ENCODE results near the gene ASB18. TPM values are rescaled to one million over a fixed set of nuclear protein-coding genes. Genes with fewer than 3 reads are reported as not detected.

Gene ASB18
- total and polyA plus RNA-seq, 2 donors (not counting 3 experiments of a cell fraction or from before 2014, with no cell fraction given): not detected

DNA sequence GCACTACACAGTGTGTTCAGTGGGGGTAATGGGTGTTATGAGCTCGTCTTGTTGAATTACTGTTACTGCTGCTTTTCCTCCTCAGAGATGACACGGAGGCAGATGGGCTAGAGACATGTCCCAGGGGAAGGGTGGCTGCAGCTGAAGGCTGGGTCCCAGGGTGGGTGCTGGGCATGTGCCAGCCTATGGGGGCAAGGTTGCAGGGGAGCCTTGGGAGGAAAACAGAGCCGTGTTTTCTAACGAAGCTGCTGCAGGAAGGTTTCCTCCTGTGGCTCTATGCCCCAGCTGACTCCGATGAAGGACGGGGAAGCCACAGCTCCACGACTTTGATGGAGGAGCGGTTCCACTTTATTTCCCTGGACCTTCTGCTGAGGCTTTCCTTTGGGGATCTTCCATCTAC is 42.4 kb downstream of the ASB18 start:
- Histone ChIP-seq H4K20me1 (replicated peaks; ENCODE audit: control insufficient read depth, extremely low read depth, insufficient read depth, low read length) (no peaks in the 10 kb centered on the region), H3K4me1 (ENCODE audit: control insufficient read depth, extremely low read depth, insufficient read depth, low read length) (no peaks in the 10 kb centered on the region), H2AFZ (ENCODE audit: low read depth, low read length) (no peak overlapping the region), H3K27me3 (ENCODE audit: control insufficient read depth in 2 of 2, insufficient read depth in 2 of 2, low read length in 2 of 2) (no peaks in the 10 kb centered on the region), H3K27ac (ENCODE audit: insufficient read depth, low read depth, low read length) (no peak overlapping the region), H3K4me2 (ENCODE audit: insufficient read depth, low read length) (no peak overlapping the region), H3K9me1 (replicated peaks; ENCODE audit: control insufficient read depth, extremely low read depth, insufficient read depth, low read length) (no peaks in the 10 kb centered on the region), H3K36me3 (ENCODE audit: control insufficient read depth in 2 of 2, extremely low read depth in 1 of 2, insufficient read depth in 2 of 2, low read length in 2 of 2) (no peaks in the 10 kb centered on the region), H3K4me3 (replicated peaks in 1 of 3; ENCODE audit: insufficient read depth in 1 of 3, low read depth in 1 of 3, low read length in 3 of 3) (no peak overlapping the region), H3K9ac (replicated peaks; ENCODE audit: extremely low read depth, insufficient read depth, low read length) (no peak overlapping the region), H3K79me2 (ENCODE audit: control insufficient read depth, insufficient read depth, low read length) (no peaks in the 10 kb centered on the region), H3K9me3 (replicated peaks; ENCODE audit: control insufficient read depth, insufficient read depth, low read length) (no peaks in the 10 kb centered on the region)
- TF ChIP-seq EZH2 (IDR thresholded peaks at IDR 0.05; ENCODE audit: borderline replicate concordance, low read depth, low read length, severe bottlenecking) (no peak), MYC (IDR thresholded peaks at IDR 0.05; ENCODE audit: low read depth, low read length) (no peak), JUN (IDR thresholded peaks at IDR 0.05; ENCODE audit: borderline replicate concordance, insufficient read depth, insufficient read length, low read depth) (no peak), POLR2A (IDR thresholded peaks at IDR 0.05; ENCODE audit: low read depth, low read length) (no peak)
- CTCF ChIA-PET: interaction anchor here (0.7 kb wide), 1 partner anchor 12 kb away, joined by 3 read pairs; no protein-coding TSS in a partner anchor
- POLR2A ChIA-PET: no interaction called here
- dilution Hi-C loops (cut with MboI; ENCODE audit: extremely low pct_ligation_motif_present, low sequenced_read_pairs): no loop called here
- no peak for FAIRE-seq
- BruUV-seq (replicated peaks): no TSS peak
- DNase-seq (ENCODE audit: low read depth, low spot score): no peak
- intact Hi-C loops (cut with micrococcal nuclease): no loop called here

- DNase-seq (ENCODE audit: low read depth, low spot score) (no peak), FAIRE-seq (no peak)
- no peak overlapping the region for H3K27ac ChIP-seq (ENCODE audit: insufficient read depth, low read depth, low read length)
- H2AFZ ChIP-seq (ENCODE audit: low read depth, low read length): no peak overlapping the region
- CTCF ChIA-PET: no interaction called here
- intact Hi-C loops (cut with micrococcal nuclease) (no loop called here), dilution Hi-C loops (cut with MboI; ENCODE audit: extremely low pct_ligation_motif_present, low sequenced_read_pairs) (no loop called here)
- BruUV-seq (replicated peaks): no TSS peak
- H4K20me1 ChIP-seq (replicated peaks; ENCODE audit: control insufficient read depth, extremely low read depth, insufficient read depth, low read length): no peaks in the 10 kb centered on the region
- no peaks in the 10 kb centered on the region for H3K79me2 ChIP-seq (ENCODE audit: control insufficient read depth, insufficient read depth, low read length)
- no peak overlapping the region for H3K4me2 ChIP-seq (ENCODE audit: insufficient read depth, low read length)
- no peaks in the 10 kb centered on the region for H3K4me1 ChIP-seq (ENCODE audit: control insufficient read depth, extremely low read depth, insufficient read depth, low read length)
- TF ChIP-seq POLR2A (IDR thresholded peaks at IDR 0.05; ENCODE audit: low read depth, low read length) (no peak), POLR2AphosphoS5 (IDR thresholded peaks at IDR 0.05; ENCODE audit: insufficient read depth, low read depth, low read length) (no peak), EZH2 (IDR thresholded peaks at IDR 0.05; ENCODE audit: borderline replicate concordance, low read depth, low read length, severe bottlenecking) (no peak), MYC (IDR thresholded peaks at IDR 0.05; ENCODE audit: low read depth, low read length) (no peak), MAX (IDR thresholded peaks at IDR 0.05; ENCODE audit: insufficient read depth, insufficient read length) (no peak), CTCF (IDR thresholded peaks at IDR 0.05; ENCODE audit: extremely low read depth in 1 of 2, insufficient read depth in 1 of 2, low read depth in 1 of 2, low read length in 2 of 2) (no peak), FOS (IDR thresholded peaks at IDR 0.05; ENCODE audit: borderline replicate concordance, insufficient read depth, low read length) (no peak), JUN (IDR thresholded peaks at IDR 0.05; ENCODE audit: borderline replicate concordance, insufficient read depth, insufficient read length, low read depth) (no peak), GATA2 (IDR thresholded peaks at IDR 0.05; ENCODE audit: insufficient read depth, insufficient read length, low read depth, low read length) (no peak)
- H3K9me3 ChIP-seq (replicated peaks; ENCODE audit: control insufficient read depth, insufficient read depth, low read length): no peaks in the 10 kb centered on the region
- H3K9me1 ChIP-seq (replicated peaks; ENCODE audit: control insufficient read depth, extremely low read depth, insufficient read depth, low read length): no peaks in the 10 kb centered on the region
- no peak overlapping the region for H3K4me3 ChIP-seq (replicated peaks in 1 of 3; ENCODE audit: insufficient read depth in 1 of 3, low read depth in 1 of 3, low read length in 3 of 3)
- no peak overlapping the region for H3K9ac ChIP-seq (replicated peaks; ENCODE audit: extremely low read depth, insufficient read depth, low read length)
- no peaks in the 10 kb centered on the region for H3K36me3 ChIP-seq (ENCODE audit: control insufficient read depth in 2 of 2, extremely low read depth in 1 of 2, insufficient read depth in 2 of 2, low read length in 2 of 2)
- no peaks in the 10 kb centered on the region for H3K27me3 ChIP-seq (ENCODE audit: control insufficient read depth in 2 of 2, insufficient read depth in 2 of 2, low read length in 2 of 2)
- POLR2A ChIA-PET: no interaction called here
Observed at GRCh38 chr2:236219411-236219810, 44.8 kb downstream of the ASB18 start.

Measured in endothelial cell of umbilical vein (primary cell).